OCI-LY7 (cell line): ENCODE data around the gene RBM19.

Experiments used
- EZH2phosphoT487 ChIP-seq: fragments of 200-600 bp; sonication (generic); IDR thresholded peaks from 2 replicates; pipeline ENCODE4 v1.6.1; 2018; ENCODE audit warnings: low read depth, borderline replicate concordance, mild to moderate bottlenecking, mixed run types, antibody characterized with exemption, low read length, moderate library complexity, mixed read lengths
- TF ChIP-seq, protein P1 (sequence below): fragments of 200-600 bp; sonication (generic); conservative IDR thresholded peaks from 2 replicates; pipeline ENCODE4 v1.5.1; 2014; ENCODE audit warnings: mild to moderate bottlenecking, antibody characterized with exemption, low read length, moderate library complexity, mixed read lengths

DNA sequence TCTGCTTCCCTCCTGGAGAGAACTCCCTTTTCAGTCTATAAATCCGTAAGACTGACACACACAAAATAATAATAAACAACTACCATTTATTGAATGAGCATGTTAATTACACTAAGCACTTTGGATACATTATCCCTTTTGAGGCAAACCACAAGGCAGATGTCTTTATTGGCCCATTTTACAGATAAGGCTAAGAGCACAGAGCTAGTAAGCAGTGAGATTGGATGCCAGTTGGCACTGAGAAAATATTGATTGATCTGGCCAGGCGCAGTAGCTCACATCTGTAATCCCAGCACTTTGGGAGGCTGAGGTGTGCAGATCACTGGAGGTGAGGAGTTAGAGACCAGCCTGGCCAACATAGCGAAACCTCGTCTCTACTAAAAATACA, 21.9 kb upstream of the RBM19 start:
- TF ChIP-seq, protein P1, sequence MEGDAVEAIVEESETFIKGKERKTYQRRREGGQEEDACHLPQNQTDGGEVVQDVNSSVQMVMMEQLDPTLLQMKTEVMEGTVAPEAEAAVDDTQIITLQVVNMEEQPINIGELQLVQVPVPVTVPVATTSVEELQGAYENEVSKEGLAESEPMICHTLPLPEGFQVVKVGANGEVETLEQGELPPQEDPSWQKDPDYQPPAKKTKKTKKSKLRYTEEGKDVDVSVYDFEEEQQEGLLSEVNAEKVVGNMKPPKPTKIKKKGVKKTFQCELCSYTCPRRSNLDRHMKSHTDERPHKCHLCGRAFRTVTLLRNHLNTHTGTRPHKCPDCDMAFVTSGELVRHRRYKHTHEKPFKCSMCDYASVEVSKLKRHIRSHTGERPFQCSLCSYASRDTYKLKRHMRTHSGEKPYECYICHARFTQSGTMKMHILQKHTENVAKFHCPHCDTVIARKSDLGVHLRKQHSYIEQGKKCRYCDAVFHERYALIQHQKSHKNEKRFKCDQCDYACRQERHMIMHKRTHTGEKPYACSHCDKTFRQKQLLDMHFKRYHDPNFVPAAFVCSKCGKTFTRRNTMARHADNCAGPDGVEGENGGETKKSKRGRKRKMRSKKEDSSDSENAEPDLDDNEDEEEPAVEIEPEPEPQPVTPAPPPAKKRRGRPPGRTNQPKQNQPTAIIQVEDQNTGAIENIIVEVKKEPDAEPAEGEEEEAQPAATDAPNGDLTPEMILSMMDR = no peak
- no peak for TF ChIP-seq EZH2phosphoT487
